OCI-LY3 (cell line): ENCODE measurements around the gene IPP.
"Not testable (repeated sequence)": the region's sequence is repeated elsewhere in the genome, so short reads cannot be mapped to it uniquely, and the experiment has no call there.

ENCODE experiments used
- H2AFZ ChIP-seq: fragments of 200-600, 300-600 bp; shearing (Covaris generic); 2 replicates; pipeline ENCODE4 v1.6.0; 2014; ENCODE audit warnings: antibody characterized with exemption, low read depth, low read length
- H3K27ac ChIP-seq: fragments of 200-600, 300-600 bp; sonication (generic); 2 replicates; pipeline ENCODE4 v1.5.1; 2014; ENCODE audit warnings: mild to moderate bottlenecking, low read length, moderate library complexity, mixed read lengths
- H3K27me3 ChIP-seq: fragments of 200-600, 300-600 bp; sonication (generic); 2 replicates; pipeline ENCODE4 v1.6.1; 2014; ENCODE audit warnings: low read depth, low read length, mixed read lengths
- H3K36me3 ChIP-seq: fragments of 200-600, 300-600 bp; sonication (generic); replicated peaks from 2 replicates; pipeline ENCODE3; 2014; ENCODE audit warnings: low read depth, low read length, mixed read lengths
- H3K4me1 ChIP-seq: fragments of 300-600, 200-600 bp; sonication (generic); 2 replicates; pipeline ENCODE4 v1.6.1; 2014; ENCODE audit warnings: low read length, mixed read lengths
- H3K4me2 ChIP-seq: fragments of 200-600, 300-600 bp; sonication (generic); 2 replicates; pipeline ENCODE4 v1.6.1; 2014; ENCODE audit warnings: low read length, mixed read lengths
- H3K4me3 ChIP-seq: fragments of 300-600, 200-600 bp; sonication (generic); 2 replicates; pipeline ENCODE4 v1.5.1; 2014; ENCODE audit warnings: antibody characterized with exemption, mild to moderate bottlenecking, low read length, moderate library complexity
- H3K79me2 ChIP-seq: fragments of 300-600, 200-600 bp; shearing (Covaris generic); 2 replicates; pipeline ENCODE4 v1.6.1; 2014; ENCODE audit warnings: mild to moderate bottlenecking, low read length, mixed read lengths
- H3K9ac ChIP-seq: fragments of 300-600, 200-600 bp; shearing (Covaris generic); 2 replicates; pipeline ENCODE4 v1.6.0; 2014; ENCODE audit warnings: mild to moderate bottlenecking, low read length, moderate library complexity
- H3K9me3 ChIP-seq: fragments of 200-600, 300-600 bp; shearing (Covaris generic); 2 replicates; pipeline ENCODE4 v1.6.1; 2014; ENCODE audit warnings: low read length, mixed read lengths; ENCODE audit not compliant: insufficient read depth
- H4K20me1 ChIP-seq: fragments of 200-600, 300-600 bp; sonication (generic); 2 replicates; pipeline ENCODE4 v1.6.1; 2016; ENCODE audit warnings: low read length, mixed read lengths; ENCODE audit not compliant: insufficient read depth
- EZH2phosphoT487 ChIP-seq: fragments of 200-600 bp; shearing (Covaris generic); IDR thresholded peaks from 2 replicates; pipeline ENCODE4 v1.6.1; 2018; ENCODE audit warnings: antibody characterized with exemption, mixed run types, low read depth
- TF ChIP-seq, protein P1 (sequence below): fragments of 200-600, 300-600 bp; sonication (generic); IDR thresholded peaks from 2 replicates; pipeline ENCODE4 v1.5.1; 2014; ENCODE audit warnings: antibody characterized with exemption, low read length, low read depth

Gene IPP

DNA sequence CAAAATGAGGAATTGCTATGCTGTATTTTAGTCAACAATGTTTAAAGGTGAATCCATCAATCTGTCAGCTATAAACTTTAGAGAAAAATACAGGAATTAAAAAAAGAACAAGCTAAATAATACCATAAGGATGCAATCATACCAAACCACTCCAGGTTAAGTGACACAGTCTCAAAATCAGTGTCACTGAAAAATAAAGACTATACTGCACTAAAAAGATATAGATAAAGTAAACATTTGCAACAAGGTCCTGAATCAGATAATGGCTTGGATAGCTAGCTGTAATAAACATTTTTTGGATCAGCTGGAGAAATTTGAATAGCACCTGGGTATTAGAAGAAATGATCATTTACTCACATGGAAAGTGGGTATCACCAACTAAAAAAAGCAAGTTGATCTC lies 72.0 kb downstream of the IPP start:
- H4K20me1 ChIP-seq: peaks cover 79% of the 10 kb centered on the region
- H3K4me1 ChIP-seq: peaks cover 5% of the 10 kb centered on the region; the same call in 1 of the 2 replicates
- no peak overlapping the region for H3K9ac ChIP-seq
- no peaks in the 10 kb centered on the region for H3K9me3 ChIP-seq
- no peak overlapping the region for H3K27ac ChIP-seq
- H3K36me3 ChIP-seq: no peaks in the 10 kb centered on the region
- no peak overlapping the region for H2AFZ ChIP-seq
- peaks cover 97% of the 10 kb centered on the region for H3K79me2 ChIP-seq
- no peak overlapping the region for H3K4me2 ChIP-seq
- H3K4me3 ChIP-seq: no peak overlapping the region
- TF ChIP-seq, protein P1, sequence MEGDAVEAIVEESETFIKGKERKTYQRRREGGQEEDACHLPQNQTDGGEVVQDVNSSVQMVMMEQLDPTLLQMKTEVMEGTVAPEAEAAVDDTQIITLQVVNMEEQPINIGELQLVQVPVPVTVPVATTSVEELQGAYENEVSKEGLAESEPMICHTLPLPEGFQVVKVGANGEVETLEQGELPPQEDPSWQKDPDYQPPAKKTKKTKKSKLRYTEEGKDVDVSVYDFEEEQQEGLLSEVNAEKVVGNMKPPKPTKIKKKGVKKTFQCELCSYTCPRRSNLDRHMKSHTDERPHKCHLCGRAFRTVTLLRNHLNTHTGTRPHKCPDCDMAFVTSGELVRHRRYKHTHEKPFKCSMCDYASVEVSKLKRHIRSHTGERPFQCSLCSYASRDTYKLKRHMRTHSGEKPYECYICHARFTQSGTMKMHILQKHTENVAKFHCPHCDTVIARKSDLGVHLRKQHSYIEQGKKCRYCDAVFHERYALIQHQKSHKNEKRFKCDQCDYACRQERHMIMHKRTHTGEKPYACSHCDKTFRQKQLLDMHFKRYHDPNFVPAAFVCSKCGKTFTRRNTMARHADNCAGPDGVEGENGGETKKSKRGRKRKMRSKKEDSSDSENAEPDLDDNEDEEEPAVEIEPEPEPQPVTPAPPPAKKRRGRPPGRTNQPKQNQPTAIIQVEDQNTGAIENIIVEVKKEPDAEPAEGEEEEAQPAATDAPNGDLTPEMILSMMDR: no peak
- no peak for TF ChIP-seq EZH2phosphoT487
- no peaks in the 10 kb centered on the region for H3K27me3 ChIP-seq

DNA sequence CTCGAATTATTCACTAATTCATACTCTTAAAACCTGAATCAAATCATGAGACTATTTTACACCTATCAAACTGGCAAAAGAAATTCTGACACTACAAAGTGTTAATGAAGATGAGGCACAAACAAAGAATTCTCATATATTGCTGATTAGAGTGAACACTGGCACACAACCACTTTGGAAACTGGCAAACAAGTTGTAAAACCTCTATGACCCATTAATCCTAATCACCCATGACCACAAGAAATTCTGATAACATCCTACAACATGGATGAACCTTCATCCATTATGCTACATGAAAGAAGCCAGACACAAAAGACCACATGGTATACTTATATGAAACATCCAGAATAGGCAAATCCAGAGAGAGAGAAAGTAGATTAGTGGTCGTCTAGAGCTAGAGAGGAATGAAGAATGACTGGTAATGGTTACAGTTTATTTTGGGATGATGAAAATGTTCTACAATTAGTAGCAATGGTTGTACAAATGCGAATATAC lies 72.7 kb downstream of the IPP start:
- Histone ChIP-seq H3K4me3 (no peak overlapping the region), H4K20me1 (peaks cover 85% of the 10 kb centered on the region), H3K36me3 (no peaks in the 10 kb centered on the region), H3K27me3 (no peaks in the 10 kb centered on the region), H3K4me1 (peaks cover 5% of the 10 kb centered on the region; the same call in 1 of the 2 replicates), H3K9me3 (no peaks in the 10 kb centered on the region), H2AFZ (no peak overlapping the region), H3K4me2 (no peak overlapping the region), H3K9ac (no peak overlapping the region), H3K27ac (no peak overlapping the region), H3K79me2 (peaks cover 97% of the 10 kb centered on the region)
- TF ChIP-seq EZH2phosphoT487: no peak
- TF ChIP-seq, protein P1: no peak

DNA sequence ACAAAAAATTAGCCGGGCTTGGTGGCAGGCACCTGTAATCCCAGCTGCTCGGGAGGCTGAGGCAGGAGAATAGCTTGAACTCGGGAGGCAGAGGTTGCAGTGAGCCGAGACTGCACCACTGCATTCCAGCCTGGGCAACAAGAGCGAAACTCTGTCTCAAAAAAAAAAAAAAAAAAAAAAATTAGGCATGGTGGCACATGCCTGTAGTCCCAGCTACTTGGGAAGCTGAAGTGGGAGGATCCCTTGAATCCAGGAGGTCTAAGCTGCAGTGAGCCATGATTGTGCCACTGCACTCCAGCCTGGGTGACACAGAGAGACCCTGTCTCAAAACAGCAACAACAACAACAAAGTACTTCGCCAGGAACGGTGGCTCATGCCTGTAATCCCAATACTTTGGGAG lies 73.9 kb downstream of the IPP start:
- H3K36me3 ChIP-seq, H2AFZ ChIP-seq, H3K9ac ChIP-seq, H3K4me2 ChIP-seq, H3K27ac ChIP-seq, H3K4me1 ChIP-seq, H3K4me3 ChIP-seq, H3K27me3 ChIP-seq, H3K9me3 ChIP-seq: not testable (repeated sequence)
- peaks cover 96% of the 10 kb centered on the region for H3K79me2 ChIP-seq
- peaks cover 78% of the 10 kb centered on the region for H4K20me1 ChIP-seq

DNA sequence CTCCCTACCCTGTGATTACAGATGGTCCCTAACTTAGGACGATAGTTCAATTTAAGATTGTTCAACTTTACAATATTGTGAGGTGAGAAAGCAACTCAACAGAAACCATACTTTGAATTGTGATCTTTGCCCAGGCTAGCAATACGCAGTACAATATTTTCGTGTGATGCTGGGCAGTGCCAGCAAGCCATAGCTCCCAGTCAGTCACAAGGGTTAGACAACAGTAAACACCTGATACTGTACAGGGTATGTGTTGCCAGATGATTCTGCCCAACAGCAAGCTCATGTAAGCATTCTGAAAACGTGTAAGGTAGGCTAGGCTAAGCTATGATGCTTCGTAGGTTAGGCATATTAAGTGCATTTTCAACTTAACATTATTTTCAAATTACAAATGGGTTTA lies 76.0 kb downstream of the IPP start:
- Histone ChIP-seq H3K4me2 (no peak overlapping the region), H3K27me3 (no peaks in the 10 kb centered on the region), H3K79me2 (peaks cover 94% of the 10 kb centered on the region), H3K27ac (no peak overlapping the region), H4K20me1 (peaks cover 78% of the 10 kb centered on the region), H2AFZ (no peak overlapping the region), H3K4me1 (no peaks in the 10 kb centered on the region), H3K36me3 (no peaks in the 10 kb centered on the region), H3K4me3 (no peak overlapping the region), H3K9ac (no peak overlapping the region), H3K9me3 (no peaks in the 10 kb centered on the region)
- no peak for TF ChIP-seq EZH2phosphoT487
- TF ChIP-seq, protein P1: no peak

DNA sequence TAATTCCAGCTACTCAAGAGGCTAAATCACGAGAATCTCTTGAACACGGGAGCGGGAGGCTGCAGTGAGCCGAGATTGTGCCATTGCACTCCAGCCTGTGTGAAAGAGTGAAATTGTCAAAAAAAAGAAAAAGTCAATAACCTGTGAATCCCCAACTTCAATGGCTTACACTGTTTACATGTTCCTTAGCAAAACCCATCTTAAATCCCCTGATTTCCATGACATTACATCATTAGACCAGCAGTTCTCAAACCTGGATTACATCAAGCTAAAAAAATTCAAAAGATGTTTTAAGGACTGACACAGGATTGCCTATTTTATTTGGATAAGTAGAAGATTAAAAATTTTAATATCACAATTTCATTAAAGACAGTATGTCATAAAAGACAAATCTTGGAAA lies 76.5 kb downstream of the IPP start:
- no peak overlapping the region for H3K4me2 ChIP-seq
- peaks cover 78% of the 10 kb centered on the region for H4K20me1 ChIP-seq
- H3K27ac ChIP-seq: no peak overlapping the region
- H3K36me3 ChIP-seq: no peaks in the 10 kb centered on the region
- no peak overlapping the region for H2AFZ ChIP-seq
- TF ChIP-seq EZH2phosphoT487: no peak
- TF ChIP-seq, protein P1: no peak
- H3K4me1 ChIP-seq: no peaks in the 10 kb centered on the region
- H3K27me3 ChIP-seq: no peaks in the 10 kb centered on the region
- peaks cover 94% of the 10 kb centered on the region for H3K79me2 ChIP-seq
- no peak overlapping the region for H3K4me3 ChIP-seq
- H3K9me3 ChIP-seq: no peaks in the 10 kb centered on the region
- H3K9ac ChIP-seq: no peak overlapping the region
